Mesenchymal stem cell (in vitro differentiated cells and primary cell): ENCODE data around the gene LBP. TPM values are rescaled to one million over a fixed set of nuclear protein-coding genes. Genes with fewer than 3 reads are reported as not detected.

Experiments
- DNase-seq: peaks from one replicate; pipeline ENCODE4 v3.0.0-alpha.2; 2013
- H2AFZ ChIP-seq: one replicate; pipeline ENCODE4 v1.6.1; 2013; ENCODE audit warnings: low read depth, mild to moderate bottlenecking, control low read depth, inconsistent platforms, low read length, moderate library complexity
- H2AK5ac ChIP-seq: 2 replicates; pipeline ENCODE4 v1.6.1; 2013; ENCODE audit warnings: low read length, moderate library complexity, mild to moderate bottlenecking, inconsistent platforms; ENCODE audit not compliant: severe bottlenecking
- H2BK120ac ChIP-seq: one replicate; pipeline ENCODE4 v1.6.1; 2013; ENCODE audit warnings: low read depth, mild to moderate bottlenecking, inconsistent platforms, low read length, moderate library complexity
- H2BK12ac ChIP-seq, 2 experiments: one replicate each; pipeline ENCODE4 v1.6.1; 2013; ENCODE audit warnings: inconsistent platforms in 2 of 2, low read length in 2 of 2, mild to moderate bottlenecking in 2 of 2, moderate library complexity in 2 of 2, control low read depth in 1 of 2
- H2BK15ac ChIP-seq: one replicate; pipeline ENCODE4 v1.6.1; 2013; ENCODE audit warnings: mild to moderate bottlenecking, low read depth, inconsistent platforms; ENCODE audit not compliant: poor library complexity, severe bottlenecking
- H2BK5ac ChIP-seq: 2 replicates; pipeline ENCODE4 v1.6.1; 2013; ENCODE audit warnings: low read depth, mild to moderate bottlenecking, low read length, control low read depth, inconsistent platforms; ENCODE audit not compliant: poor library complexity, severe bottlenecking
- H3K14ac ChIP-seq, 2 experiments: one replicate each; pipeline ENCODE4 v1.6.1; 2013; ENCODE audit warnings: inconsistent platforms in 2 of 2, low read length in 2 of 2, control low read depth in 1 of 2, mild to moderate bottlenecking in 1 of 2, moderate library complexity in 1 of 2
- H3K18ac ChIP-seq, 2 experiments: one replicate each; pipeline ENCODE4 v1.6.1; 2013; ENCODE audit warnings: inconsistent platforms in 2 of 2, low read length in 2 of 2, control low read depth in 1 of 2, low read depth in 1 of 2, mild to moderate bottlenecking in 1 of 2
- H3K23ac ChIP-seq, 2 experiments: one replicate each; pipeline ENCODE4 v1.6.1; 2013; ENCODE audit warnings: inconsistent platforms in 2 of 2, low read length in 2 of 2, mild to moderate bottlenecking in 2 of 2, moderate library complexity in 2 of 2, control low read depth in 1 of 2
- H3K27ac ChIP-seq: 2 replicates; pipeline ENCODE4 v1.5.1; 2013; ENCODE audit warnings: mild to moderate bottlenecking, moderate library complexity, low read length, control low read depth, inconsistent platforms; ENCODE audit not compliant: poor library complexity, severe bottlenecking
- H3K27me3 ChIP-seq, 2 experiments: 2 replicates each; pipeline versions ENCODE4 v1.6.1 to v1.7.0; 2013; ENCODE audit warnings: low read length in 2 of 2, mild to moderate bottlenecking in 2 of 2, moderate library complexity in 2 of 2, control low read depth in 1 of 2, inconsistent platforms in 1 of 2; ENCODE audit not compliant: control insufficient read depth in 1 of 2, insufficient read depth in 1 of 2
- H3K36me3 ChIP-seq, 2 experiments: 2 replicates each; pipeline versions ENCODE4 v1.6.1 to v1.7.0; 2013; ENCODE audit warnings: low read length in 2 of 2, control low read depth in 1 of 2, inconsistent platforms in 1 of 2, low read depth in 1 of 2, mild to moderate bottlenecking in 1 of 2; ENCODE audit not compliant: insufficient read depth in 2 of 2, control insufficient read depth in 1 of 2
- H3K4ac ChIP-seq, 2 experiments: one replicate each; pipeline ENCODE4 v1.6.1; 2013; ENCODE audit warnings: inconsistent platforms in 2 of 2, low read length in 2 of 2, mild to moderate bottlenecking in 2 of 2, moderate library complexity in 2 of 2, control low read depth in 1 of 2, low read depth in 1 of 2
- H3K4me1 ChIP-seq: 2 replicates; pipeline ENCODE4 v1.6.1; 2013; ENCODE audit warnings: low read depth, low read length, control low read depth; ENCODE audit not compliant: control insufficient read depth, insufficient read depth
- H3K4me2 ChIP-seq: 2 replicates; pipeline ENCODE4 v1.6.1; 2013; ENCODE audit warnings: low read length, mild to moderate bottlenecking, inconsistent platforms; ENCODE audit not compliant: poor library complexity, severe bottlenecking
- H3K4me3 ChIP-seq, 2 experiments: 2 replicates each; pipeline versions ENCODE4 v1.5.1 to v1.7.0; 2013; ENCODE audit warnings: low read length in 2 of 2, mild to moderate bottlenecking in 2 of 2, control low read depth in 1 of 2, low read depth in 1 of 2; ENCODE audit not compliant: insufficient read depth in 1 of 2
- H3K79me1 ChIP-seq: replicated peaks from 2 replicates; pipeline ENCODE4 v1.6.1; 2013; ENCODE audit warnings: mild to moderate bottlenecking, control low read depth, low read length, inconsistent platforms; ENCODE audit not compliant: poor library complexity, severe bottlenecking
- H3K9ac ChIP-seq: 2 replicates; pipeline ENCODE4 v1.7.0; 2013; ENCODE audit warnings: mild to moderate bottlenecking, low read length, moderate library complexity
- H3K9me3 ChIP-seq: 2 replicates; pipeline ENCODE4 v1.7.0; 2013; ENCODE audit warnings: mild to moderate bottlenecking, low read length; ENCODE audit not compliant: control insufficient read depth
- H4K8ac ChIP-seq: one replicate; pipeline ENCODE4 v1.6.1; 2013; ENCODE audit warnings: inconsistent platforms, mild to moderate bottlenecking, low read length, moderate library complexity
- H4K91ac ChIP-seq: one replicate; pipeline ENCODE4 v1.6.1; 2013; ENCODE audit warnings: mild to moderate bottlenecking, low read length, inconsistent platforms
- WGBS: methylation state at CpG from one replicate; pipeline ENCODE4 v1.1.7; 2013; ENCODE audit warnings: mixed read lengths; 5-methylcytosine and 5-hydroxymethylcytosine counted together
- small RNA-seq: library from polyadenylated mRNA; stranded (forward); fragments of <200 nt; extraction: miRNeasy Mini kit (QIAGEN cat#:217004); gene quantifications from one replicate; pipeline ENCODE3, GENCODE V24; 2013; ENCODE audit warnings: low read depth

LBP gene

GRCh38 chr20:38426006-38426897 is 80.0 kb downstream of the LBP start:
- no peak overlapping the region for H2AK5ac ChIP-seq
- 65% methylated on average over 15 of the region's 15 CpGs for WGBS
- no peak overlapping the region for H3K23ac ChIP-seq
- H2AFZ ChIP-seq, result no peak overlapping the region
- peaks cover 25% of the 10 kb centered on the region for H3K4me1 ChIP-seq
- no peak overlapping the region for H3K4me2 ChIP-seq
- H3K9ac ChIP-seq, result no peak overlapping the region
- H3K4me3 ChIP-seq, result peak overlapping the region in 1 of 2 experiments; percentile 55
- H2BK5ac ChIP-seq, result no peak overlapping the region
- no peak overlapping the region for H2BK12ac ChIP-seq
- H3K9me3 ChIP-seq, result no peaks in the 10 kb centered on the region
- H3K27me3 ChIP-seq, result no peaks in the 10 kb centered on the region
- H2BK15ac ChIP-seq, result no peak overlapping the region
- no peak overlapping the region for H4K91ac ChIP-seq
- H3K79me1 ChIP-seq, result peaks cover 30% of the 10 kb centered on the region
- peak overlapping the region in 1 of 2 experiments; percentile 42 for H3K18ac ChIP-seq
- peak; percentile 95 for DNase-seq
- H3K4ac ChIP-seq, result no peak overlapping the region
- peak overlapping the region; percentile 6 for H3K27ac ChIP-seq
- H3K36me3 ChIP-seq, result peaks cover 88 to 94% of the 10 kb centered on the region in 2 experiments
- H4K8ac ChIP-seq, result no peak overlapping the region
- no peak overlapping the region for H3K14ac ChIP-seq
- no peak overlapping the region for H2BK120ac ChIP-seq

Small RNAs within 50 kb of the gene (small RNA-seq; reads per million reads assigned to genes)
- gene RF00056 (not detected), gene SNORA71B (21.6 reads per million, percentile 87 among the genes with 10 or more reads in this experiment)
